OCI-LY3 (cell line): ENCODE results near the gene RBM34.

Experiments used
- EZH2phosphoT487 ChIP-seq: fragments of 200-600 bp; shearing (Covaris generic); IDR thresholded peaks from 2 replicates; pipeline ENCODE4 v1.6.1; 2018; ENCODE audit warnings: antibody characterized with exemption, mixed run types, low read depth
- TF ChIP-seq, protein P1 (sequence below): fragments of 200-600, 300-600 bp; sonication (generic); IDR thresholded peaks from 2 replicates; pipeline ENCODE4 v1.5.1; 2014; ENCODE audit warnings: antibody characterized with exemption, low read length, low read depth

DNA sequence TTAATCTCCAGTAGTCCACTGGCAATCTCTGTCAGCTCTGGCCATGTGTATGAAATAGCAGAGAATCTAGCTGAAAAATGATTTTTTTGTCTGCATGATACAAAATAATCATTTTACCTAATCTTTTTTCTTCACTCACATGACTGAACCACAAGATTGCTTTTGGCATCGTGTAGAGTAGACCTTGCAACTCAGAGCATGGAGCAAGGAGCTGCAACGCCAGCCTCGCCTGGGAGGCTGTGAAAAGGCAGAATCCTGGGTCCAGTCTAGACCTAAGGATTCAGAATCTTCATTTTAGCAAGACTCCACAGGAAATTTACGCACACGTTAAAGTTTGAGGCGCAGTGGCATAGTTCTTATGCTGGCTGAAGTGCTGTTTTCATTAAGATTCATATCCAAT lies 72.6 kb downstream of the RBM34 start:
- TF ChIP-seq, protein P1, sequence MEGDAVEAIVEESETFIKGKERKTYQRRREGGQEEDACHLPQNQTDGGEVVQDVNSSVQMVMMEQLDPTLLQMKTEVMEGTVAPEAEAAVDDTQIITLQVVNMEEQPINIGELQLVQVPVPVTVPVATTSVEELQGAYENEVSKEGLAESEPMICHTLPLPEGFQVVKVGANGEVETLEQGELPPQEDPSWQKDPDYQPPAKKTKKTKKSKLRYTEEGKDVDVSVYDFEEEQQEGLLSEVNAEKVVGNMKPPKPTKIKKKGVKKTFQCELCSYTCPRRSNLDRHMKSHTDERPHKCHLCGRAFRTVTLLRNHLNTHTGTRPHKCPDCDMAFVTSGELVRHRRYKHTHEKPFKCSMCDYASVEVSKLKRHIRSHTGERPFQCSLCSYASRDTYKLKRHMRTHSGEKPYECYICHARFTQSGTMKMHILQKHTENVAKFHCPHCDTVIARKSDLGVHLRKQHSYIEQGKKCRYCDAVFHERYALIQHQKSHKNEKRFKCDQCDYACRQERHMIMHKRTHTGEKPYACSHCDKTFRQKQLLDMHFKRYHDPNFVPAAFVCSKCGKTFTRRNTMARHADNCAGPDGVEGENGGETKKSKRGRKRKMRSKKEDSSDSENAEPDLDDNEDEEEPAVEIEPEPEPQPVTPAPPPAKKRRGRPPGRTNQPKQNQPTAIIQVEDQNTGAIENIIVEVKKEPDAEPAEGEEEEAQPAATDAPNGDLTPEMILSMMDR, result no peak
- TF ChIP-seq EZH2phosphoT487, result no peak
